Sigmoid colon (tissue), 7 donors: ENCODE measurements around the gene NDUFS6. TPM values are rescaled to one million over a fixed set of nuclear protein-coding genes. Genes with fewer than 3 reads are reported as not detected.

Experiments used
- DNase-seq: peaks from one replicate; pipeline ENCODE4 v3.0.0-alpha.2; 2019
- H3K27ac ChIP-seq, 4 donors: fragments of 200-600 bp; sonication (generic); one replicate each; pipeline ENCODE4 v1.5.1; 2016 to 2019; ENCODE audit warnings: mild to moderate bottlenecking in 1 of 4
- H3K27me3 ChIP-seq, 3 donors: fragments of 200-600 bp; sonication (generic); one replicate each; pipeline ENCODE4 v1.5.1; 2019; ENCODE audit warnings: mild to moderate bottlenecking in 1 of 3
- H3K36me3 ChIP-seq, 4 donors: fragments of 200-600 bp; sonication (generic); one replicate each; pipeline ENCODE4 v1.5.1; 2016 to 2019
- H3K4me1 ChIP-seq, 4 donors: fragments of 200-600 bp; sonication (generic); one replicate each; pipeline ENCODE4 v1.5.1; 2017 to 2019
- H3K4me3 ChIP-seq, 4 donors: fragments of 200-600 bp; sonication (generic); one replicate each; pipeline ENCODE4 v1.5.1; 2017 to 2019; ENCODE audit warnings: mild to moderate bottlenecking in 2 of 4, moderate library complexity in 1 of 4
- H3K9me3 ChIP-seq, 4 donors: fragments of 200-600 bp in 3 of 4; sonication (generic) in 3 of 4; one replicate each; pipeline versions ENCODE4 v1.5.1 to v1.6.1; 2013 to 2019
- CTCF ChIP-seq, 4 experiments: fragments of 450-650 bp in 3 of 4; fragments of 200-600 bp in 1 of 4; IDR thresholded peaks; one replicate each; pipeline ENCODE4 v1.5.1; 2016 to 2019; ENCODE audit warnings: antibody characterized with exemption in 4 of 4, mild to moderate bottlenecking in 3 of 4, moderate library complexity in 2 of 4
- EP300 ChIP-seq, 4 donors: sonication (generic); formaldehyde crosslinking; IDR thresholded peaks; one replicate each; pipeline ENCODE4 v1.6.1; 2017; ENCODE audit warnings: antibody characterized with exemption in 4 of 4
- POLR2A ChIP-seq, 2 donors: fragments of 450-650 bp; IDR thresholded peaks; one replicate each; pipeline ENCODE4 v1.6.1; 2016; ENCODE audit warnings: antibody characterized with exemption in 2 of 2, mild to moderate bottlenecking in 2 of 2, moderate library complexity in 2 of 2
- POLR2AphosphoS5 ChIP-seq, 4 donors: sonication (generic); formaldehyde crosslinking; IDR thresholded peaks; one replicate each; pipeline ENCODE4 v1.6.1; 2017; ENCODE audit warnings: antibody characterized with exemption in 4 of 4
- WGBS, 2 donors: extraction: QIAGEN DNeasy Blood & Tissue Kit; methylation state at CpG; one replicate each; pipeline ENCODE4 v1.1.7; 2013; 5-methylcytosine and 5-hydroxymethylcytosine counted together
- intact Hi-C: fragments of 100-400 bp; cut with DNase I; formaldehyde crosslinking; loops from one replicate; pipeline ENCODE4 v1.15.1; 2023
- polyA plus RNA-seq, 3 donors: library from polyadenylated mRNA; stranded (reverse); fragments of 200-250 nt; gene quantifications; one replicate each; pipeline ENCODE4 v1.2.3, GENCODE V29; 2013
- total RNA-seq, 4 donors: library from RNA; depleted of rRNA; stranded (reverse); fragments of >200 nt; gene quantifications; one replicate each; pipeline ENCODE4 v1.1.0, GENCODE V29; 2016
- donor health status: healthy with polysubstance abuse.
- donor health status: Bipolar disorder and iron deficiency.
- donor health status: healthy.

Gene NDUFS6
- total and polyA plus RNA-seq, 7 donors = 34.9 to 156 (median 82.6) TPM

GRCh38 chr5:1784197-1785050, 16.8 kb upstream of the NDUFS6 start:
- Histone ChIP-seq H3K4me1 (no peaks in the 10 kb centered on the region), H3K36me3 (no peaks in the 10 kb centered on the region), H3K27me3 (peaks cover 0 to 31% (median 0%) of the 10 kb centered on the region in 3 donors), H3K4me3 (no peak overlapping the region), H3K9me3 (no peaks in the 10 kb centered on the region), H3K27ac (no peak overlapping the region)
- peak; percentile 45 for DNase-seq
- intact Hi-C loops = no loop called here
- TF ChIP-seq CTCF (IDR thresholded peaks at IDR 0.05) (no peak), POLR2A (IDR thresholded peaks at IDR 0.05) (no peak), EP300 (IDR thresholded peaks at IDR 0.05) (no peak), POLR2AphosphoS5 (IDR thresholded peaks at IDR 0.05) (no peak)
- 87 to 90% methylated on average over 20 of the region's 20 CpGs for WGBS, 2 donors

DNA sequence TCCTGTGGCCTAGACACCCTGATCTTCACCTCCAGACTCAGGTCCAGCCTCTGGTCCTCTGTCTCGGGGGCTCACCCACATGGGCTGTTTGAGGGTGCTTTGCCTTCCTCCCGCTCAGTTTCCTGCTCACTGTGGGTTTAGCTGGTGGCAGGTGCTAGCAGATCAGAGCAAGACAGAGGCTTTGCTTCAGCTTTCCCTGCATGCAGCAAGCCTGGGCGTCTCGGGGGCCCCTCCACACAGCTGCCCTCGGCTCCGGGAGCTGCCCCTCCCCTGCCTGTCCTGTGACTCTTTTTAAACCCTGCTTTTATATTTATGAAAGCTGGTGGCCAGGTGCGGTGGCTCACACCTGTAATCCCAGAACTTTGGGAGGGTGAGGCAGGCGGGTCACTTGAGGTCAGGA, 16.1 kb upstream of the NDUFS6 start:
- Histone ChIP-seq H3K27ac (no peak overlapping the region), H3K27me3 (peaks cover 0 to 31% (median 0%) of the 10 kb centered on the region in 3 donors), H3K4me3 (no peak overlapping the region), H3K9me3 (no peaks in the 10 kb centered on the region), H3K36me3 (no peaks in the 10 kb centered on the region), H3K4me1 (no peaks in the 10 kb centered on the region)
- intact Hi-C loops = no loop called here
- no peak for TF ChIP-seq EP300 (IDR thresholded peaks at IDR 0.05)
- DNase-seq = peak; percentile 39
- WGBS, 2 donors = 65% methylated on average over 8 of the region's 8 CpGs

DNA sequence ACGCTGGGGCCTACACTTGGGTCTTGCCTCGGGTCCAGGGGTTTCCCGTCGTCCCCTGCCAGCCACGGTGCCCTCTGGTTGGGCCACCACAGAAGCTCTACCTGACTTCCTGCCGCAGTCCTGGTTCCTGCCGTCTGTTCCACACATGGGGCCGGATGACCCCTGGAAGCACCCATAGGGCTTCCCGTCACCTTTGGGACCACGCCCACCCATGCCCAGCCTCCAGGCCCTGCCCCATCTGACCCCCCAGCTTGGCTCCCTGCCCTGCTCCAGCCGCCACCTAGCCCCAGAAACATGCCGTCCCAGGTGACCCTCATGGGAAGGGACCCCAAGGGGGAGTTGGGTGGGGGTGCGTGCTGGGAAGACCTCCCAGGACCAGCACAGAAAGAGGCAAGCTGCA, 15.2 kb upstream of the NDUFS6 start:
- intact Hi-C loops = no loop called here
- no peak overlapping the region for H3K4me3 ChIP-seq
- no peaks in the 10 kb centered on the region for H3K9me3 ChIP-seq
- 84 to 91% methylated on average over 13 of the region's 13 CpGs for WGBS, 2 donors
- peak; percentile 60 for DNase-seq
- H3K36me3 ChIP-seq = no peaks in the 10 kb centered on the region
- H3K4me1 ChIP-seq = no peaks in the 10 kb centered on the region
- H3K27me3 ChIP-seq = peaks cover 0 to 31% (median 0%) of the 10 kb centered on the region in 3 donors
- TF ChIP-seq POLR2AphosphoS5 (IDR thresholded peaks at IDR 0.05) = no peak
- TF ChIP-seq EP300 (IDR thresholded peaks at IDR 0.05) = no peak
- TF ChIP-seq CTCF (IDR thresholded peaks at IDR 0.05) = no peak
- TF ChIP-seq POLR2A (IDR thresholded peaks at IDR 0.05) = no peak
- H3K27ac ChIP-seq = no peak overlapping the region

DNA sequence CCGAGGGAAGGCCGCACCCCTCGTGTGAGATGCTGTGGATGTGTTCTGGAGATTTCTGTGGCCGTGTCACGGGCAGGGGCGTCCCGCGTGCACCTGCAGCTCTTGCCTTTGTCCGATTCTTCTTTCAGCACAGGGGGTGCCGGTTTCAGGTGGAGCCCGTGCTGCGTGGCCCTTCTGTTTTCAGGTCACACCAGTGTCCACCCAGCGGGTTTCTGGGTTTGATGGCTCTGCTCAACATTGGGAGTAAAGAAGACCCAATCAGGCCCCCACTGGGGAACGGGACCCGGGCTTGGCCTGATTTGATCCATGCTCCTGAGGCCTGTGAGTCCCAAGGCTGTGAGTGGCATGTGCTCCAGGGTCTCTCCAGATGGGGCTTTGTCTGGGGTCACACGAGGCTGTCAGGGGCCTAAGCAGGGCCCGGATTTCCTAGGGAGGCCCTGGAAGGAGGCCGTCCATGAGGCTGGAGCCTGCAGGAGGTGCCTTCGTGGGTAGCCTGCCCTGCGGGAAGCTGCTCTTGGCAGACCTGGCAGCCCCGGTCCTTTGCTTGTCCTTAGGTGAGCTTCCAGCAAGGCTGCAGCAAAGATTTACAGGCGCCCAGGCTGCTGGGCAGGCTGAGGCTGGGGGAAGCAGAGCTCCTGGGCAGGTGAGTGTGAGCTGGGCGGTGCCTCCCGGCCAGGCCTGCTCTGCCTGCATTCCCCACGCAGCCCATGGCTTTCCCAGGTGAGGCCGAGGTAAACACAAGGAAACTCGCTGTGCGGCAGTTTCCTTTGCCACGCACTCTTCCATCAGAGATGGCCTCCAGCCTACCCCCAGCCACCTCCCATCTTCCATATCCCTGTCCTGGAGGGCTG, 14.4 kb upstream of the NDUFS6 start:
- intact Hi-C loops = no loop called here
- peak; percentile 41 for DNase-seq
- H3K27me3 ChIP-seq = peaks cover 0 to 31% (median 0%) of the 10 kb centered on the region in 3 donors
- H3K4me3 ChIP-seq = no peak overlapping the region
- H3K9me3 ChIP-seq = no peaks in the 10 kb centered on the region
- no peaks in the 10 kb centered on the region for H3K4me1 ChIP-seq
- no peak overlapping the region for H3K27ac ChIP-seq
- WGBS, 2 donors = 80 to 90% methylated on average over 29 of the region's 29 CpGs
- no peaks in the 10 kb centered on the region for H3K36me3 ChIP-seq
- TF ChIP-seq POLR2A (IDR thresholded peaks at IDR 0.05) (no peak), EP300 (IDR thresholded peaks at IDR 0.05) (no peak), POLR2AphosphoS5 (IDR thresholded peaks at IDR 0.05) (no peak), CTCF (IDR thresholded peaks at IDR 0.05) (no peak)

DNA sequence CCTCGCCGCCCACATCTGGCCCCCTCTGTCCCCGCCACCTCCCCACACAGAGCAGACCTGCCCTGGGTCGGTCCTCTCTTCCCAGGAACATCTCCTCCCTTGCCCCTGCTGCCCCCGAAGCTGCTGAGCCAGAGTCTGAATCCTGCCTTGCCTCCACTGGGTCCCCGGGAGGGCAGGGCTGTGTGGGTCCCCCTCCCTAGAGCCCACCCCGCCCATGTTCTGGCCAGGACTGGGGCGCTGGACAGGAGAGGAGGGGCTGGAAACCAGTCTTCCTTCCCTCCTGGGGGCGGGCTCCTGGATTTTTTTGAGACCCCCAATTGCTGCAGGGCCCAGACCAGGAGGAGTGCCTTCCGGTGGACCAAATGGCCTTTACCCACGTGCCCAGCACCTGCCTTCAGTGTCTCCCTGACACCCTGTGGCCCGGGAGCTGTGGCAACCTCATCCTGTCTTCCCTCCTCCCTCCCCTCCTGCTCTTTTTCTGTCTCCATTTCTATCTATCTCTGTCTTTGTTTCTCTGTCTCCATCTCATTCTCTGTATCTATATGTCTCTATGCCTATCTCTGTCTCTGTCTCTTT, 13.6 kb upstream of the NDUFS6 start:
- Histone ChIP-seq H3K36me3 (no peaks in the 10 kb centered on the region), H3K4me1 (no peaks in the 10 kb centered on the region), H3K9me3 (no peaks in the 10 kb centered on the region), H3K27me3 (peaks cover 0 to 31% (median 0%) of the 10 kb centered on the region in 3 donors), H3K4me3 (no peak overlapping the region), H3K27ac (no peak overlapping the region)
- TF ChIP-seq POLR2A (IDR thresholded peaks at IDR 0.05) = no peak
- no peak for TF ChIP-seq EP300 (IDR thresholded peaks at IDR 0.05)
- no peak for TF ChIP-seq CTCF (IDR thresholded peaks at IDR 0.05)
- no peak for TF ChIP-seq POLR2AphosphoS5 (IDR thresholded peaks at IDR 0.05)
- peak; percentile 30 for DNase-seq
- WGBS, 2 donors = 76 to 84% methylated on average over 12 of the region's 12 CpGs
- intact Hi-C loops = no loop called here
